Loucy (cell line): Measurements from ENCODE around the gene ACOT12.
A peak's percentile ranks its signal among the peaks of the same experiment; 100 is the strongest.

Experiments
- H2AFZ ChIP-seq: fragments of 200-600 bp; sonication (generic); 2 replicates; pipeline ENCODE4 v1.6.0; 2016; ENCODE audit warnings: antibody characterized with exemption, mild to moderate bottlenecking, low read length, moderate library complexity
- H3F3A ChIP-seq: fragments of 200-600 bp; 2 replicates; pipeline ENCODE4 v1.6.0; 2016; ENCODE audit warnings: antibody characterized with exemption, low read depth, mild to moderate bottlenecking
- H3K27me3 ChIP-seq: fragments of 200-600 bp; sonication (generic); 2 replicates; pipeline ENCODE4 v1.6.1; 2014; ENCODE audit warnings: low read length, mild to moderate bottlenecking; ENCODE audit not compliant: insufficient read depth, poor library complexity, severe bottlenecking
- H3K36me3 ChIP-seq: fragments of 200-600 bp; sonication (generic); 2 replicates; pipeline ENCODE4 v1.6.1; 2016; ENCODE audit warnings: low read length; ENCODE audit not compliant: insufficient read depth
- H3K4me1 ChIP-seq: fragments of 200-600 bp; sonication (generic); 2 replicates; pipeline ENCODE4 v1.5.1; 2014; ENCODE audit warnings: low read length, mild to moderate bottlenecking; ENCODE audit not compliant: insufficient read depth, poor library complexity, severe bottlenecking
- H3K4me2 ChIP-seq: fragments of 200-600 bp; sonication (generic); 2 replicates; pipeline ENCODE4 v1.6.0; 2014; ENCODE audit warnings: antibody characterized with exemption, low read length, low read depth, mild to moderate bottlenecking; ENCODE audit not compliant: poor library complexity, severe bottlenecking
- H3K4me3 ChIP-seq: fragments of 200-600 bp; sonication (generic); 2 replicates; pipeline ENCODE4 v1.5.1; 2014; ENCODE audit warnings: low read length, mild to moderate bottlenecking, mixed read lengths; ENCODE audit not compliant: poor library complexity, severe bottlenecking
- H3K79me2 ChIP-seq: fragments of 200-600 bp; sonication (generic); 2 replicates; pipeline ENCODE4 v1.6.1; 2014; ENCODE audit warnings: low read length; ENCODE audit not compliant: insufficient read depth
- H3K9ac ChIP-seq: fragments of 200-600 bp; sonication (generic); 2 replicates; pipeline ENCODE4 v1.6.0; 2014; ENCODE audit warnings: mild to moderate bottlenecking, low read depth, low read length, moderate library complexity; ENCODE audit not compliant: poor library complexity, severe bottlenecking
- H3K9me2 ChIP-seq: fragments of 200-600 bp; sonication (generic); replicated peaks from 2 replicates; pipeline ENCODE4 v1.6.1; 2016; ENCODE audit warnings: low read depth, low read length, mixed read lengths
- H3K9me3 ChIP-seq: fragments of 200-600 bp; sonication (generic); 2 replicates; pipeline ENCODE4 v1.6.1; 2014; ENCODE audit warnings: mild to moderate bottlenecking, antibody characterized with exemption, low read length, low read depth; ENCODE audit not compliant: insufficient read depth
- H4K20me1 ChIP-seq: fragments of 200-600 bp; sonication (generic); 2 replicates; pipeline ENCODE4 v1.6.0; 2014; ENCODE audit warnings: antibody characterized with exemption, low read length, mild to moderate bottlenecking; ENCODE audit not compliant: insufficient read depth, poor library complexity, severe bottlenecking
- CTCF ChIP-seq: fragments of 200-600 bp; sonication (generic); conservative IDR thresholded peaks from 2 replicates; pipeline ENCODE4 v1.5.1; 2014; ENCODE audit warnings: mild to moderate bottlenecking, antibody characterized with exemption, low read length
- EZH2phosphoT487 ChIP-seq: fragments of 200-600 bp; IDR thresholded peaks from 2 replicates; pipeline ENCODE4 v1.6.1; 2018; ENCODE audit warnings: antibody characterized with exemption, mild to moderate bottlenecking, moderate library complexity, borderline replicate concordance

The ACOT12 gene

DNA sequence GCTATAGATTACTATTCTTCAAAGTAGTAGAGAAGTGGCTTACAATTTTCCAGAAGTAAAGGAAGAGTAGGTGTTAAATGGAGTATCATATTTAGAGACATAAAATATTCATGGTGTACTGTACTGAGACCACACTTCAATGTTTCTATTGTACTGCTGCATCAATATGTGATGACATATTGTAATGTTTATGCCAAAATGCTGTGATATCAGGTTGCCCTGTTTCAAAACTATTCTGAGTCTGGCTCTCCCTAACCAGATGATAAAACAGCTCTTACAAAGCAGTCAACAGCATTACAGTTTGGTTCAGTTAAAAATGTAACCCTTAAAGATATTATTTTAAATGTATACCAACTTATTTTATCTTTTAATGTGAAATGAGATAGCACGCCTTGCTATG is 30.8 kb upstream of the ACOT12 start:
- Histone ChIP-seq H4K20me1 (no peaks in the 10 kb centered on the region), H3K9me2 (no peaks in the 10 kb centered on the region), H3K9ac (no peak overlapping the region), H3K9me3 (no peaks in the 10 kb centered on the region), H3K4me3 (no peak overlapping the region), H3F3A (no peaks in the 10 kb centered on the region; the same call in 1 of the 2 replicates), H3K4me2 (no peak overlapping the region), H3K4me1 (peaks cover 20% of the 10 kb centered on the region), H3K79me2 (no peaks in the 10 kb centered on the region), H3K36me3 (peaks cover 54% of the 10 kb centered on the region), H3K27me3 (no peaks in the 10 kb centered on the region), H2AFZ (no peak overlapping the region)
- no peak for TF ChIP-seq CTCF
- no peak for TF ChIP-seq EZH2phosphoT487

GRCh38 chr5:81422671-81423070 is 28.7 kb upstream of the ACOT12 start:
- no peak overlapping the region for H2AFZ ChIP-seq
- H4K20me1 ChIP-seq = no peaks in the 10 kb centered on the region
- TF ChIP-seq CTCF (no peak), EZH2phosphoT487 (no peak)
- H3K27me3 ChIP-seq = no peaks in the 10 kb centered on the region
- H3F3A ChIP-seq = no peaks in the 10 kb centered on the region; the same call in 1 of the 2 replicates
- H3K9me3 ChIP-seq = no peaks in the 10 kb centered on the region
- no peak overlapping the region for H3K4me3 ChIP-seq
- no peaks in the 10 kb centered on the region for H3K9me2 ChIP-seq
- no peak overlapping the region for H3K9ac ChIP-seq
- no peaks in the 10 kb centered on the region for H3K79me2 ChIP-seq
- peaks cover 70% of the 10 kb centered on the region for H3K36me3 ChIP-seq
- H3K4me1 ChIP-seq = peaks cover 14% of the 10 kb centered on the region
- no peak overlapping the region for H3K4me2 ChIP-seq

- peak overlapping the region; percentile 9 for H3K9ac ChIP-seq
- no peaks in the 10 kb centered on the region; the same call in 1 of the 2 replicates for H3F3A ChIP-seq
- TF ChIP-seq EZH2phosphoT487 = no peak
- no peak for TF ChIP-seq CTCF
- no peak overlapping the region for H3K4me3 ChIP-seq
- no peaks in the 10 kb centered on the region for H3K9me2 ChIP-seq
- no peaks in the 10 kb centered on the region for H3K79me2 ChIP-seq
- H4K20me1 ChIP-seq = no peaks in the 10 kb centered on the region
- no peaks in the 10 kb centered on the region for H3K9me3 ChIP-seq
- H3K27me3 ChIP-seq = no peaks in the 10 kb centered on the region
- H2AFZ ChIP-seq = no peak overlapping the region
- H3K36me3 ChIP-seq = peaks cover 59% of the 10 kb centered on the region
- peaks cover 14% of the 10 kb centered on the region for H3K4me1 ChIP-seq
- peak overlapping the region; percentile 41 for H3K4me2 ChIP-seq
These were observed 26.2 kb upstream of the ACOT12 start for GRCh38 chr5:81420039-81420667.
